A204.1 (cell line): ENCODE measurements around the gene CAMTA1.
"Not testable (repeated sequence)": the region's sequence is repeated elsewhere in the genome, so short reads cannot be mapped to it uniquely, and the experiment has no call there.

Source experiments
- FAIRE-seq: peaks from 2 replicates; lab custom pipeline; 2012; peaks lifted over from hg19 to GRCh38; lab: Jason Lieb, UNC

Gene CAMTA1

GRCh38 chr1:6809461-6809860 is 24.2 kb downstream of the CAMTA1 start:
- FAIRE-seq: no peak

GRCh38 chr1:6810146-6810734 is 25.0 kb downstream of the CAMTA1 start:
- FAIRE-seq: not testable (repeated sequence)

DNA sequence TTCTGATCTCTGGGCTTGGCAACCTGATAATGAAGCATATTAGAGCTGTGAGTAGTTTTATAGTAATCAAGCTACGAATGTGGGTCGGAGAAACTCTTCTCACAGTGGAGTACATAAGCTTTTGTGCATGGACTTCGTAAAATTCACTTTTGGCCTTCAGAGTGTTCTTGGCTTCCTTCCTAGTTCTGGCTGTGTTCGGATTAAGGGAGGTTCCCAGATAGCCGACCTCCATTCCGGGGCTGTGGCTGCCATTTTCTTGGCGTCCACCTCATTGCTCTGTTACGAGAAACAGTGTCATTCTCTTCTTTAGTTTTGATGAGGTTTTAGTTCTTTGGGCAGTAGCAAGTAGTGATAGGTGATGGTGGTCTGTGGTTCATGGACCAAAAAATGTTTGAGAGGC is 26.3 kb downstream of the CAMTA1 start:
- no peak for FAIRE-seq

- FAIRE-seq: no peak
These were observed 27.9 kb downstream of the CAMTA1 start for GRCh38 chr1:6813165-6813564.

DNA sequence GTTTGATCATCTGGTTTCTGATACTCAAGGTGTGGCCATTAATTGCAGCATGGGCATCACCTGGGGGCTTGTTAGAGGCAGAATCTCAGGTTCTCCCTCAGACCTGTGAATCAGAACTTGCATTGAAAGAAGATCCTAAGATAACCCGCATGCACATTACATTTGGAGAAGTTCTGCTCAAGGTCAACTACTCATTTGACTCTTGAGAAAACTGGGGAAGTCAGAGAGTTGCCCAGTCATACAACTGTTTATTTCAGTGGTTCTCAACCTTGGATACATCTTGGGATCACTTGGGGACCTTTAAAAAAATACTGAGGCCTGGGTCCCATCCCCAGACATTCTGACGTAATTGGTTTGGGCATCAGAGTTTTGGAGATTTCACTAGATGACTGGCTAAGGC is 30.5 kb downstream of the CAMTA1 start:
- no peak for FAIRE-seq

DNA sequence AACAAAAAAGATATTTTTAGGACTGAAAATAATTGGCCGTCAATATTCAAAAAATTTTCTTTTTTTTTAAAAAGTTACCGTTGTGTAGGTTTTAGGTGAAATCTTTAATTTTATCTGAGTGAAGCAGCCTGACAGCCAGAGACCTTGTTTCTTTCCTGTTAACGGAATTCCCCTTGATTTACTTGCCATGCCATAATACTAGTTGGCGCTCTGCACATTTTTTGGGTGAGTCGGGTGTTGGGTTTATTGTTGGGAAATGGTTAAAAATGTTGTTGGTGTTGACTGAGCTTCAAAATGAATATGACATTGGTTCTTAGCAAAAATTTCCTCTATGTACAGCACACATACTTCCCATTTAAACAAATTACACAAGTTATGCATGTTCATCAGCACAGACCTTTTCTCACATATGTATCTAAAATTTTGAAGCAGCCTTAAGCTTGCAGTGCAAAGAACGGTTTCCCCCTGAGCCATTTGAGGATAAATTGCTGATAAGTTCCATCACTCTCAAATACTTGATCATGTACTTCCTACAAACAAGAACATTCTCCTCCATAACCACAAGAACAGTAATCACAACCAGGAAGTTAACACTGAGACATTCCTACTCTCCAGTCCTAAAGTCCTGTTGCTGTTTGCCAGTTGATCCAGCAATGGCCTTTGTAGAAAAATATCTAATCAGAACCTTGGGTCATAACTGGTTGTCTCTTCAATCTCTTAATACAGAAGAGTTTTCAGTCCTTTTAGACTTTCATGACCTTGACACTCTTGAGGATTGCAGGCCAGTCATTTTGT is 34.2 kb downstream of the CAMTA1 start:
- FAIRE-seq: no peak

GRCh38 chr1:6820899-6821298 is 35.6 kb downstream of the CAMTA1 start:
- FAIRE-seq: no peak

DNA sequence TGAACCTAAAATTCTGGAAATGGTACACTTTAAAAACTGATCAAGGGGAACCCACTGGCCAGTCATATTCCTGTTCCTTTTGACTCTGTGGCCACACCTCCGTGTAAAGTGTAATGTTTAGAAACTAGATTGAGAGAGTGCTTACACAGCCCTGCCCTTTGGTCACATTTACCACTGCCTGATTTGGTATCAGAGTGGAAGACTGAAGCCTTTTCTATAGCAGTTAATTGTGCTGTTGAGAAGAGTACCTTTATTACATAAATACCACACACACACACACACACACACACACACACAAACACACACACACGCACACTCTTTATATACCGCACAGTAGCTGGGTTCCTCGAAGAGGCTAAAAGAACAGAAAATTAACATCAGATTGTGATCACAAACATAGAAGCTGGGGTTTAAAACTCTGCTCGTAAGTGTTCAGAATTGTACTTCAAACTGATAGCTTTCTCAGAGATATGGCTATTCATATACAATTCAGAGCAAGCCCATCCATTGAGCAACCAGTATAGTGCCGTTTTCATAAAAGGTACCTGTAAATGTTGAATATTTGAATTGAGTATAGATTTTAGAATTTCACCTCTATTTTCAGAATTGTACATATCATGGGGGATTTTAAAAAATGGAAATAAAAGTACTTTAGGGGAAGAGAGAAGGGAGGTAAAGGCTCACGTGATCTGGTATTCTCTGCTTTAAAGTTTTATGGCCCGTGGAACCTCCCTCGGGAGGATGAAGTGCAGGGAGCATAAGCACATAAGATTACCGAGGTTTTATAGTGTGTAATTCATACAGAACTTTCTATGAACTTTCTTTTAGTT is 37.5 kb downstream of the CAMTA1 start:
- no peak for FAIRE-seq

DNA sequence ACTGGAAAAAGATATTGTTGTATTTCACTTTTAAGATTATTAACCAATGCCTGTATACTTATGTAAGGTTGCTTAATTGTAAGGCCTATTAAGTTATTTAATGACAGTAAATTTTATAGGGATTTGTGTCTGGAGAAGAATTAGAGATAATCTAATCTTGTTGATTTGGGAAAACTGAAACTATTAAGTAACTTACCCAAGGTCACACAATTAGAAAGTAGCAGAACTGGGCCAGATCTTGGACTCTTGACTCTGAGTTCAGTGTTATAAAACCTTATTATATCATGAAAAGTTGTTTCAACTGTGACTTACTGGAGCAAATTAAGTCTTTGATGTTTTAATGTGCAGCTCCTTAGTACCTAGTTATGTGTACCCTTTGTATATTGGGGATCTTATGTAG is 38.5 kb downstream of the CAMTA1 start:
- FAIRE-seq: no peak

DNA sequence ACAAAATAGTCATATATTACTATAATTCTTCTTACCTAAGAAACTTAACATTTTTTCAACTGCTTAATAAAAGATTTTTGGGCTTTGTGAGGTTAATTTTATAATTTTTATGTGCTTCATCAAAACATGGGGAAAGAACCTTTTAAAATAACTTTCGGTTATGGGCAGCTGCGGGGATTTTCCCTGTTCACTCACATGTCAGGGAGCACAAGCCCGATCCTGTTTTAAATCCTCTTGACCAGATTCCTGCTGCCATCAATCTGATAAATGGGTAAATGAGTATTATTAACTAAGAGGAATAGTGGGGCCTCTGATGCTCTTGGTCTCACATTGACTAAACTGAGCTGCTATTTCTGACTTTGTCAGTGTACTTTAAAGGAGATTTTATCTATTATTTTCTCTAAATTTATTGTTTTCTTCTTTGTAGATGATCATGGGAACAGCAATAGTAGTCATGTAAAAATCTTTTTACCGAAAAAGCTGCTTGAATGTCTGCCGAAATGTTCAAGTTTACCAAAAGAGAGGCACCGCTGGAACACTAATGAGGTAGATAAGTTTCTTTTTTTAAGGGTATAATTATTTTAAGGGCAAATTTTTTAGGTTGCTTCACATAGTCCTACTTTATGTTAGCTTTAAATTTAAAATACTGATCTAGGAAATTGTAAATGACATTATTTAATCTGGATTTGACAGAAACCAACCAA is 39.6 kb downstream of the CAMTA1 start:
- no peak for FAIRE-seq

DNA sequence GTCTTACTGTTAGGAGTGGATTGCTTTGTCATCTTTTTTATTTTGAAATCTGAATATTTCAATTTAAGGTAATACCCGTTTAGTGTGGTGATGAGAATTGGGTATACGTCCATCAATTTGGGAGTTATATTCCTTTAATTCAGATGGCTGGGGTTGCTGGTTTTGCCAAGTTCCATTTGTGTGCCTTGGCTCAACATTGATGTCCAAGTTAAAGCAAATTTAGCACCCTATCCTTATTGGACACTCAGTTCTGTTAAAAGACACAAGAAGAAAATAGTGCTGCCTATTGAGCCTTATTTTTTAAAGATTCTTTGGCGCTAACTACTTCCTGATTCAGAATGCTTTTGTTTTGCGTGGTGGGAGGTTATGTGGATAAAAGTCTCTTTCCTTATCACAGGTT is 40.6 kb downstream of the CAMTA1 start:
- no peak for FAIRE-seq

DNA sequence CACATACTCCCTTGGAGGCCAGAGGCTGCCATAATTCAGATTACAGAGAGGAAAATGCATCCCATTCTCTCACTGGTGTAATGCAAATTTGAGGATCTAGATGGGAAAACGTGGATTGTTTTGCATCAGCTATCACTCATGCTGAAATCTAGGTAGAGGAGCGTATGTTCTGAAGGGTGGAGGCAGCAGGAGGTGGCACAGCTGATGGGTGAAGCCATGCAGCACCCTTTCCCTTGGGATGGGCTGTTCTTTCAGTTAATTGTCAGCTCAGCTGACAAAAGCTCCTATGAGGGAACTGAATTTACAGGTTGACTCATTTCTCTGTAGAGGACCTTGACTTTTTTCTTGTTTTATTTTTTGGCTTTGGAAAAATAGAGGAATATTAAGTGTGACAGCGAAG is 41.8 kb downstream of the CAMTA1 start:
- no peak for FAIRE-seq

GRCh38 chr1:6827630-6828165 is 42.4 kb downstream of the CAMTA1 start:
- FAIRE-seq: no peak

DNA sequence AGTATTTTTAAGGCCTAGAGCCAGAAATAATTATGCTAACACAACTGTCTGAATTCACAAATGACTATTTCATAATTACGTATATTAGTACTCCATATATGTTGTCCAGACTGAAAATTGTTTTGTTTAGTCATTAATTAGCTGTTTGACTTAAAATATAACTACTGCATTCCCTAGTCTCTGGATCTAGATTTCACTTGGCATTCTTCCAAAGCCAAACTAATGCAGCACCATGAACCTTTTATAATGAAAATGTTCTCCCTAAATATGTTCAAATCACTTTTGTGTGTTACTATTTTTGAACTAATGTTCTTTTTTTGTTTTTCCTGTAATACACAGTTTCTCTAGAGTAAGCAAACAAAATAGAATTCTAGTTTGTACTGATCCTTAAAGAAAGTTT is 46.1 kb downstream of the CAMTA1 start:
- no peak for FAIRE-seq

DNA sequence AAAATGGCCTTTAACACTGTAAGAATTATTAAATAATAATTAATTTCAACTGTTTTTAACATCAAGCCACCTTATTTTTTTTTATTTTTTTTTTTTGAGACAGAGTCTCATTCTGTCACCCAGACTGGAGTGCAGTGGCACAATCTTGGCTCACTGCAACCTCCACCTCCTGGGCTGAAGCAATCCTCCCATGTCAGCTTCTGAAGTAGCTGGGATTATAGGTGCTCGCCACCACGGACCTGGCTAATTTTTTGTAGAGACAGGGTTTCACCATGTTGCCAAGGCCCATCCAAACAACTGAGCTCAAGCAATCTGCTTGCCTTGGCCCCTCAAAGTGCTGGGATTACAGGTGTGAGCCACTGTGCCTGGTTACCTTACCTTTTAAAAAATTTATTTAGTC is 46.8 kb downstream of the CAMTA1 start:
- not testable (repeated sequence) for FAIRE-seq

GRCh38 chr1:6832531-6833188 is 47.4 kb downstream of the CAMTA1 start:
- no peak for FAIRE-seq

- peak; percentile 37 for FAIRE-seq
These were observed 48.5 kb downstream of the CAMTA1 start for GRCh38 chr1:6833804-6834203.

DNA sequence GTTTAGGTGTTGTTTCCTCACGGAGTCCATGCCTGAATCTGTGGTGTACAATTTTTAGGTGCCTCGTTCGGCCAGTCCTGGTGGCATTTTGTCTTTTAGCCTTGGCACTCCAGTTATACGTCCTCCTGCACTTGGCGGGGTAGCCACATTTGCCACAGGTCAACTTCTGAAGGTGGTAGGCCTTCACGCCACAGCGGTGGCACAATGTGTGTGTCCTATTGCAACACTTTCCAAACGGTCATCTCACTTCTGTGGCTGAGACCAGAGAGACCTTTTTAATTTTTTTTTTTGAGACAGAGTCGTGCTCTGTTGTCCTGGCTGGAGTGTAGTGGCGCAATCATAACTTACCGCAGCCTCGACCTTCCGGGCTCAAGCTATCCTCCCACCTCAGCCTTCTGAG is 49.1 kb downstream of the CAMTA1 start:
- FAIRE-seq: no peak

DNA sequence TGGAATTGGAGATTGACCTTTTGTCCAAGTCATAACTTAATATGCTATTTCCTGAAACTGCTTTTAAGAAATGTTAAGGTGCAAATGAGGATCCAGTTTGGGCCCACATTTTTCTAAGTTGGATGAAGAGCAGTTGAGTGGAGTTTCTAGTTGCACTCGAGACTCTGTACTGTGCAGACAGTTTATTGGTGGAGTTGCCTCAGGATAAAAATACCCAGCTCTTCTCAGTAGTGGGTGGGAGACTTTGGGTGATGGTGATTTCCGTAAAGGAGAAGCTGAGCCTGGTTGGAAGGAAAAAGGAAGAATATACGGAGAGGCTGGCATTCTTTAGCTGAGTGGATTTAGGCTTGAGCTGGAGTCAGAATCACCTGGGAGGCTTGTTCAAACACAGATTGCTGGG is 49.9 kb downstream of the CAMTA1 start:
- no peak for FAIRE-seq

DNA sequence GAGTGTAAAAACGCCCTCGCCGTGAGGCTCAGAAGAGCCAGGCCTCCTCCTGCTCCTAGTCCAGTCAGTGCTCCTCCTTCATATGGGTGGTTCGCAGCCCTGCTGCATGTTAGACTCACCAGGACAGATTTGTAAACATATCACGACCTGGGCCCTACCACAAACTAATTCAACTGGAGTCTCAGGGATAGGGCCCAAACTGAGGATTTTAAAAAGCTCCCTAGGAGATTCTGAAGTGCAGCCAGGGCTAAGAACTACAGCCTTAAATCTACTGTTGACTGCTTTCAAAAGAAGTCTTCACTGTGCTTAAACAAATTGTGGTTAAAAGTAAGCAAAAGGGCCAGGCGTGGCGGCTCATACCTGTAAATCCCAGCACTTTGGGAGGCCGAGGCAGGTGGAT is 57.0 kb downstream of the CAMTA1 start:
- no peak for FAIRE-seq

- not testable (repeated sequence) for FAIRE-seq
These were observed 60.5 kb downstream of the CAMTA1 start for GRCh38 chr1:6845786-6846185.

GRCh38 chr1:6848816-6849215 is 63.6 kb downstream of the CAMTA1 start:
- no peak for FAIRE-seq
